HepG2 (cell line): ENCODE results near the gene RAB17. TPM values are rescaled to one million over a fixed set of nuclear protein-coding genes. Genes with fewer than 3 reads are reported as not detected.

Experiments
- ATF6 ChIP-seq: sonication (generic); formaldehyde crosslinking; conservative IDR thresholded peaks from 2 replicates; pipeline ENCODE4 v1.4.0; 2020; ENCODE audit warnings: missing genetic modification reagents
- ATF7 ChIP-seq, 2 experiments: fragments of 450-650 bp in 1 of 2; sonication (generic) in 1 of 2; formaldehyde crosslinking in 1 of 2; IDR thresholded peaks; 2 replicates each; pipeline versions ENCODE4 v1.4.0 to v1.6.1; 2016 to 2020; ENCODE audit warnings: antibody characterized with exemption in 1 of 2, mild to moderate bottlenecking in 1 of 2, missing genetic modification reagents in 1 of 2
- ATF7-NPFF ChIP-seq: sonication (generic); formaldehyde crosslinking; IDR thresholded peaks from 2 replicates; pipeline ENCODE4 v1.8.1; 2023; ENCODE audit warnings: mild to moderate bottlenecking, low read depth, missing genetic modification reagents, moderate library complexity
- FOXO1 ChIP-seq: sonication (generic); formaldehyde crosslinking; IDR thresholded peaks from 2 replicates; pipeline ENCODE4 v1.4.0; 2020; ENCODE audit warnings: missing genetic modification reagents
- GATAD2A ChIP-seq: IDR thresholded peaks from 2 replicates; pipeline ENCODE4 v1.6.1; 2016
- IKZF1 ChIP-seq: fragments of 450-650 bp; IDR thresholded peaks from 2 replicates; pipeline ENCODE4 v1.7.1; 2016
- NFKB2 ChIP-seq: sonication (generic); formaldehyde crosslinking; IDR thresholded peaks from 2 replicates; pipeline ENCODE4 v1.4.0; 2020; ENCODE audit warnings: missing genetic modification reagents, borderline replicate concordance
- NPAS2 ChIP-seq: sonication (generic); formaldehyde crosslinking; IDR thresholded peaks from 2 replicates; pipeline ENCODE4 v1.8.0; 2022; ENCODE audit warnings: mild to moderate bottlenecking, missing genetic modification reagents, borderline replicate concordance
- REST ChIP-seq, 2 experiments: IDR thresholded peaks; 2 replicates each; pipeline ENCODE4 v1.6.1; 2011 to 2012; ENCODE audit warnings: low read length in 2 of 2, borderline replicate concordance in 1 of 2, low read depth in 1 of 2, mild to moderate bottlenecking in 1 of 2, moderate library complexity in 1 of 2
- SNAPC2 ChIP-seq: sonication (generic); formaldehyde crosslinking; IDR thresholded peaks from 2 replicates; pipeline ENCODE4 v1.8.1; 2022; ENCODE audit warnings: mild to moderate bottlenecking, missing genetic modification reagents
- SRSF4 ChIP-seq: fragments of 200-400 bp; formaldehyde crosslinking; IDR thresholded peaks from one replicate; pipeline ENCODE4 v1.6.1; 2018; ENCODE audit warnings: mild to moderate bottlenecking, low read depth, low read length, moderate library complexity; ENCODE audit not compliant: poor library complexity, severe bottlenecking
- TOE1 ChIP-seq: sonication (generic); formaldehyde crosslinking; IDR thresholded peaks from 2 replicates; pipeline ENCODE4 v1.4.0; 2020; ENCODE audit warnings: mild to moderate bottlenecking, missing genetic modification reagents
- ZC3H13 ChIP-seq: sonication (generic); formaldehyde crosslinking; IDR thresholded peaks from 2 replicates; pipeline ENCODE4 v1.8.1; 2023; ENCODE audit warnings: mild to moderate bottlenecking, missing genetic modification reagents, moderate library complexity
- ZFP36L1 ChIP-seq: sonication (generic); formaldehyde crosslinking; IDR thresholded peaks from 2 replicates; pipeline ENCODE4 v1.8.0; 2022; ENCODE audit warnings: mild to moderate bottlenecking, missing genetic modification reagents, moderate library complexity
- ZNF101 ChIP-seq: sonication (generic); formaldehyde crosslinking; IDR thresholded peaks from 2 replicates; pipeline ENCODE4 v1.4.0; 2020; ENCODE audit warnings: mild to moderate bottlenecking, low read depth, missing genetic modification reagents, borderline replicate concordance
- ZNF160 ChIP-seq: sonication (generic); formaldehyde crosslinking; IDR thresholded peaks from 2 replicates; pipeline ENCODE4 v1.8.0; 2022; ENCODE audit warnings: mild to moderate bottlenecking, inconsistent platforms, missing genetic modification reagents
- ZNF333 ChIP-seq: sonication (generic); formaldehyde crosslinking; IDR thresholded peaks from 2 replicates; pipeline ENCODE4 v1.4.0; 2020; ENCODE audit warnings: mild to moderate bottlenecking, missing genetic modification reagents, borderline replicate concordance
- ZNF337 ChIP-seq: sonication (generic); formaldehyde crosslinking; IDR thresholded peaks from 2 replicates; pipeline ENCODE4 v1.5.1; 2020; ENCODE audit warnings: missing genetic modification reagents, low read depth, mild to moderate bottlenecking, borderline replicate concordance
- ZNF580 ChIP-seq: IDR thresholded peaks from 2 replicates; pipeline ENCODE4 v1.6.1; 2016; ENCODE audit warnings: low read depth, borderline replicate concordance
- ZNF674 ChIP-seq: sonication (generic); formaldehyde crosslinking; IDR thresholded peaks from 2 replicates; pipeline ENCODE4 v1.5.0; 2020; ENCODE audit warnings: low read depth, mild to moderate bottlenecking, missing genetic modification reagents
- ZNF841 ChIP-seq: sonication (generic); formaldehyde crosslinking; IDR thresholded peaks from 2 replicates; pipeline ENCODE4 v1.8.1; 2023; ENCODE audit warnings: missing genetic modification reagents, borderline replicate concordance
- polyA plus RNA-seq, 8 experiments: library from polyadenylated mRNA; depleted of rRNA in 3 of 8; stranded (reverse) in 7 of 8; unstranded in 1 of 8; fragments of >200 nt; fragmentation: Illumina TruSeq in 4 of 8; extraction: Trizol in 4 of 8; gene quantifications; 2 replicates each; pipeline versions ENCODE4 v1.2.1 to v1.2.3, GENCODE V29; 2011 to 2016; ENCODE audit warnings: low read depth in 4 of 8, missing spikeins in 1 of 8, mixed read lengths in 1 of 8; ENCODE audit not compliant: insufficient read depth in 1 of 8
- total RNA-seq, 5 experiments: library from RNA; depleted of rRNA; stranded (reverse); fragments of >200 nt; fragmentation: Illumina TruSeq; extraction: Trizol; gene quantifications; 2 replicates each; pipeline ENCODE4 v1.2.3, GENCODE V29; 2016; ENCODE audit warnings: low read depth in 1 of 5
- TF ChIP-seq, protein P1 (sequence below): sonication (generic); formaldehyde crosslinking; IDR thresholded peaks from 2 replicates; pipeline ENCODE4 v1.4.0; 2020; ENCODE audit warnings: low read depth, mild to moderate bottlenecking, missing genetic modification reagents

The RAB17 gene
- total and polyA plus RNA-seq, 2 of the 13 experiments (the other 11 are each of a cell fraction or from before 2014, with no cell fraction given) = 68.0 to 124 TPM

GRCh38 chr2:237590272-237591140 is at the start of gene RAB17 (continued):
- TF ChIP-seq ZC3H13 (CRISPR knock-in tag) (peak; percentile 98), ZNF580 (CRISPR knock-in tag) (peak; percentile 94; the same call in 1 of the 2 replicates), ZNF337 (CRISPR knock-in tag) (no peak), ZNF160 (CRISPR knock-in tag) (peak; percentile 93), ZNF674 (CRISPR knock-in tag) (0 out of 2 replicates have a peak, but pooled peaks have one; percentile 74), NFKB2 (peak; percentile 84; the same call in 1 of the 2 replicates), ATF6 (CRISPR knock-in tag) (no peak), ATF7-NPFF (peak; percentile 83), SRSF4 (no peak), GATAD2A (peak; percentile 97), TOE1 (CRISPR knock-in tag) (peak; percentile 84; the same call in 1 of the 2 replicates), ZFP36L1 (CRISPR knock-in tag) (peak; percentile 15; the same call in 1 of the 2 replicates), ZNF841 (CRISPR knock-in tag) (no peak), FOXO1 (CRISPR knock-in tag) (peak; percentile 92), NPAS2 (CRISPR knock-in tag) (no peak), ATF7 (IDR thresholded peaks at IDR 0.05) (no peak), ATF7 (CRISPR knock-in tag; IDR thresholded peaks at IDR 0.05) (peak; percentile 91), SNAPC2 (peak; percentile 75; the same call in 1 of the 2 replicates), ZNF333 (CRISPR knock-in tag) (peak; percentile 60; the same call in 1 of the 2 replicates), IKZF1 (no peak), REST (IDR thresholded peaks at IDR 0.05; ENCODE audit: borderline replicate concordance in 1 of 2, low read depth in 1 of 2, low read length in 2 of 2) (peak in 1 of 2 experiments; percentile 64; a peak in 1 of 4 replicates), ZNF101 (CRISPR knock-in tag) (no peak)
- TF ChIP-seq, protein P1, sequence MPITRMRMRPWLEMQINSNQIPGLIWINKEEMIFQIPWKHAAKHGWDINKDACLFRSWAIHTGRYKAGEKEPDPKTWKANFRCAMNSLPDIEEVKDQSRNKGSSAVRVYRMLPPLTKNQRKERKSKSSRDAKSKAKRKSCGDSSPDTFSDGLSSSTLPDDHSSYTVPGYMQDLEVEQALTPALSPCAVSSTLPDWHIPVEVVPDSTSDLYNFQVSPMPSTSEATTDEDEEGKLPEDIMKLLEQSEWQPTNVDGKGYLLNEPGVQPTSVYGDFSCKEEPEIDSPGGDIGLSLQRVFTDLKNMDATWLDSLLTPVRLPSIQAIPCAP (CRISPR knock-in tag) = no peak; the same call in 1 of the 2 replicates
